OCI-LY3 (cell line): ENCODE data around the gene PPP1R14D.

Source experiments
- H2AFZ ChIP-seq: fragments of 200-600, 300-600 bp; shearing (Covaris generic); 2 replicates; pipeline ENCODE4 v1.6.0; 2014; ENCODE audit warnings: antibody characterized with exemption, low read depth, low read length
- H3K27ac ChIP-seq: fragments of 200-600, 300-600 bp; sonication (generic); 2 replicates; pipeline ENCODE4 v1.5.1; 2014; ENCODE audit warnings: mild to moderate bottlenecking, low read length, moderate library complexity, mixed read lengths
- H3K27me3 ChIP-seq: fragments of 200-600, 300-600 bp; sonication (generic); 2 replicates; pipeline ENCODE4 v1.6.1; 2014; ENCODE audit warnings: low read depth, low read length, mixed read lengths
- H3K36me3 ChIP-seq: fragments of 200-600, 300-600 bp; sonication (generic); replicated peaks from 2 replicates; pipeline ENCODE3; 2014; ENCODE audit warnings: low read depth, low read length, mixed read lengths
- H3K4me1 ChIP-seq: fragments of 300-600, 200-600 bp; sonication (generic); 2 replicates; pipeline ENCODE4 v1.6.1; 2014; ENCODE audit warnings: low read length, mixed read lengths
- H3K4me2 ChIP-seq: fragments of 200-600, 300-600 bp; sonication (generic); 2 replicates; pipeline ENCODE4 v1.6.1; 2014; ENCODE audit warnings: low read length, mixed read lengths
- H3K4me3 ChIP-seq: fragments of 300-600, 200-600 bp; sonication (generic); 2 replicates; pipeline ENCODE4 v1.5.1; 2014; ENCODE audit warnings: antibody characterized with exemption, mild to moderate bottlenecking, low read length, moderate library complexity
- H3K79me2 ChIP-seq: fragments of 300-600, 200-600 bp; shearing (Covaris generic); 2 replicates; pipeline ENCODE4 v1.6.1; 2014; ENCODE audit warnings: mild to moderate bottlenecking, low read length, mixed read lengths
- H3K9ac ChIP-seq: fragments of 300-600, 200-600 bp; shearing (Covaris generic); 2 replicates; pipeline ENCODE4 v1.6.0; 2014; ENCODE audit warnings: mild to moderate bottlenecking, low read length, moderate library complexity
- H3K9me3 ChIP-seq: fragments of 200-600, 300-600 bp; shearing (Covaris generic); 2 replicates; pipeline ENCODE4 v1.6.1; 2014; ENCODE audit warnings: low read length, mixed read lengths; ENCODE audit not compliant: insufficient read depth
- H4K20me1 ChIP-seq: fragments of 200-600, 300-600 bp; sonication (generic); 2 replicates; pipeline ENCODE4 v1.6.1; 2016; ENCODE audit warnings: low read length, mixed read lengths; ENCODE audit not compliant: insufficient read depth
- EZH2phosphoT487 ChIP-seq: fragments of 200-600 bp; shearing (Covaris generic); IDR thresholded peaks from 2 replicates; pipeline ENCODE4 v1.6.1; 2018; ENCODE audit warnings: antibody characterized with exemption, mixed run types, low read depth
- TF ChIP-seq, protein P1 (sequence below): fragments of 200-600, 300-600 bp; sonication (generic); IDR thresholded peaks from 2 replicates; pipeline ENCODE4 v1.5.1; 2014; ENCODE audit warnings: antibody characterized with exemption, low read length, low read depth

Gene PPP1R14D, protein sequence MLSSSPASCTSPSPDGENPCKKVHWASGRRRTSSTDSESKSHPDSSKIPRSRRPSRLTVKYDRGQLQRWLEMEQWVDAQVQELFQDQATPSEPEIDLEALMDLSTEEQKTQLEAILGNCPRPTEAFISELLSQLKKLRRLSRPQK

DNA sequence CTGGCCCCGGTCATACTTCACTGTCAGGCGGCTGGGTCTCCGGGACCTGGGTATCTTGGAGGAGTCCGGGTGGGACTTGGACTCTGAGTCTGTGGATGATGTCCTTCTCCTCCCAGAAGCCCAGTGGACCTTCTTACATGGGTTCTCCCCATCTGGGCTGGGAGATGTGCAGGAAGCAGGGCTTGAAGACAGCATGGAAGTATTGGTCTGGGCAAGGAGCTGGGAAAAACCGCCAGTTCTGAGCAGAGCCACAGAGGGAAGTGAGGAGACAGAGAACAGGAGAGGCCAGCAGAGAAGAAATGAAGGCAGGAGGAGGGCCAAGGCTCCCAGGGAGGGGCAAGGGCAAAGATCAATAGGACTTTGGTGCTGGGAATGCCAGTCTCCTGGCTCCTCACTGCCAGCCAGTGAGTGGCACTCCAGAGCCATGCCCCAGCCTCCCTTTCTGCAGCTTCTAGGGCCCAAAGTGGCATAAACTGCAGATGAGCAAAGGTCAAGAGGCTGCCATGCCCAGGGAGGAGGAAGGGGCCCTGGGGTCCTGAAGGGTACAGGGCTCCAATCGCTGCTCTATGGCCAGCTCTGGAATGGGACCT is at the start of gene PPP1R14D:
Gene PPP1R14D (minus strand): TSS at position 262 of the 590 bp plus-strand sequence. CDS start 67 bp downstream, at position 195.
- Histone ChIP-seq H3K4me2 (peak within 1 kb of the TSS; percentile 41; the same call in 1 of the 2 replicates), H3K4me1 (no peaks in the 10 kb centered on the region), H3K27me3 (0 out of 2 replicates have a peak, but pooled peaks cover 5% of the 10 kb centered on the region), H2AFZ (peak within 1 kb of the TSS; percentile 70), H3K9me3 (no peaks in the 10 kb centered on the region), H3K79me2 (no peaks in the 10 kb centered on the region), H3K9ac (no peak within 1 kb of the TSS), H3K36me3 (no peaks in the 10 kb centered on the region), H3K4me3 (peak within 1 kb of the TSS; percentile 31; the same call in 1 of the 2 replicates), H4K20me1 (no peaks in the 10 kb centered on the region), H3K27ac (no peak within 1 kb of the TSS)
- TF ChIP-seq EZH2phosphoT487, result no peak

DNA sequence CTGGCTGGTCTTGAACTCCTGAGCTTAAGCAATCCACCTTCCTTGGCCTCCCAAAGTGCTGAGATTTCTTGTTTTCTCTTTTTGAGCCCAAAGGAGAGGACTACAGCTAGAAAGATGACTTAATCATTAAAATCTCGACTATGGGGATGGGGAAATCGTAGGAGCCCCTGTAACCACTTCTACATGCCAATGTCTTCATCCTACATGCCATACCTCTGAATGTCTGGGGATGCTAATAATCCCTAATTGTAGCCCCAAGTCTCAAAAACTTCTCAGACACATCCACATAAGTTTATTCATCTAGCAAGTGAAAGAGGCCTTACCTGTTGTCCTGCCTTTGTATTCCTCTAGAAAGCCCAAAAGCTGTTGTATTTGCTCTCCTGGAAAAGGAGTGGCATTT is 49.2 kb upstream of the PPP1R14D start:
- Histone ChIP-seq H3K4me3 (no peak overlapping the region), H3K4me2 (no peak overlapping the region), H2AFZ (no peak overlapping the region), H3K4me1 (peaks cover 15% of the 10 kb centered on the region), H3K9me3 (no peaks in the 10 kb centered on the region), H3K27me3 (no peaks in the 10 kb centered on the region), H3K9ac (no peak overlapping the region), H3K36me3 (no peaks in the 10 kb centered on the region), H3K79me2 (no peaks in the 10 kb centered on the region), H4K20me1 (no peaks in the 10 kb centered on the region), H3K27ac (no peak overlapping the region)
- TF ChIP-seq EZH2phosphoT487, result no peak
- TF ChIP-seq, protein P1, sequence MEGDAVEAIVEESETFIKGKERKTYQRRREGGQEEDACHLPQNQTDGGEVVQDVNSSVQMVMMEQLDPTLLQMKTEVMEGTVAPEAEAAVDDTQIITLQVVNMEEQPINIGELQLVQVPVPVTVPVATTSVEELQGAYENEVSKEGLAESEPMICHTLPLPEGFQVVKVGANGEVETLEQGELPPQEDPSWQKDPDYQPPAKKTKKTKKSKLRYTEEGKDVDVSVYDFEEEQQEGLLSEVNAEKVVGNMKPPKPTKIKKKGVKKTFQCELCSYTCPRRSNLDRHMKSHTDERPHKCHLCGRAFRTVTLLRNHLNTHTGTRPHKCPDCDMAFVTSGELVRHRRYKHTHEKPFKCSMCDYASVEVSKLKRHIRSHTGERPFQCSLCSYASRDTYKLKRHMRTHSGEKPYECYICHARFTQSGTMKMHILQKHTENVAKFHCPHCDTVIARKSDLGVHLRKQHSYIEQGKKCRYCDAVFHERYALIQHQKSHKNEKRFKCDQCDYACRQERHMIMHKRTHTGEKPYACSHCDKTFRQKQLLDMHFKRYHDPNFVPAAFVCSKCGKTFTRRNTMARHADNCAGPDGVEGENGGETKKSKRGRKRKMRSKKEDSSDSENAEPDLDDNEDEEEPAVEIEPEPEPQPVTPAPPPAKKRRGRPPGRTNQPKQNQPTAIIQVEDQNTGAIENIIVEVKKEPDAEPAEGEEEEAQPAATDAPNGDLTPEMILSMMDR, result no peak

DNA sequence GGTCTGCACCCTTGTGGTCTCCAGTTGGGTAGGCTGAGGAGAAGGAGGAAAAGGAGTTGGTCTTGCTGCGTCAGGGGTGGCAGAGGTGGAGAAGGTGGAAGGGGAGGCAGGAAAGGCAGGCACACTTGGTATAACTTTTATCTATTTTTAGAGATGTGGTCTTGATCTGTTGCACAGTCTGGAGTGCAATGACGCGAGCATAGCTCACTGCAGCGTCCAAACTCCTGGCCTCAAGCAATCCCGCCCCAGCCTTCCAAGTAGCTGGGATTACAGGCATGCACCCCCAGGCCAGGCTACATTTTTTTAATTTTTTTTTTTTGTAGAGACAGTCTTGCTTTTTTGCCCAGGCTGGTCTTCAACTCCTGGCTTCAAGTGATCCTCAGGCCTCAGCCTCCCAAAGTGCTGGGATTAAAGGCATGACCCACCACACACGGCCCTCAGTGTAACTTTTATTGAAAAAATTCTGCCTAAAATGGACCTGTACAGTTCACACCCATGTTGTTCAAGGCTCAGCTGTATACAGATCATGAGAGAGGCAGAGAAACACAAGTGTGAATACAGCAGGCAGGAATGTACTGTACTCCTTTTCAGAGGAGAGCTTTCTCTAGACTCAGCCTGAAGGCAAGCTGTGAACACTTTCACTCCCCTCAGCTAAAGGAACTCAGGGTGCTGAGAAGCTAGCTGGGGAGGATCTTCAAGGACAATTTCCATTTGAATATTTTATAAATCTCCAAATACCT is 47.7 kb upstream of the PPP1R14D start:
- Histone ChIP-seq H4K20me1 (no peaks in the 10 kb centered on the region), H3K79me2 (no peaks in the 10 kb centered on the region), H3K27me3 (no peaks in the 10 kb centered on the region), H3K4me3 (no peak overlapping the region), H3K9ac (no peak overlapping the region), H3K27ac (no peak overlapping the region), H3K9me3 (no peaks in the 10 kb centered on the region), H3K4me1 (peaks cover 20% of the 10 kb centered on the region), H3K36me3 (no peaks in the 10 kb centered on the region), H2AFZ (no peak overlapping the region), H3K4me2 (no peak overlapping the region)
- TF ChIP-seq EZH2phosphoT487, result no peak
- TF ChIP-seq, protein P1, result no peak

DNA sequence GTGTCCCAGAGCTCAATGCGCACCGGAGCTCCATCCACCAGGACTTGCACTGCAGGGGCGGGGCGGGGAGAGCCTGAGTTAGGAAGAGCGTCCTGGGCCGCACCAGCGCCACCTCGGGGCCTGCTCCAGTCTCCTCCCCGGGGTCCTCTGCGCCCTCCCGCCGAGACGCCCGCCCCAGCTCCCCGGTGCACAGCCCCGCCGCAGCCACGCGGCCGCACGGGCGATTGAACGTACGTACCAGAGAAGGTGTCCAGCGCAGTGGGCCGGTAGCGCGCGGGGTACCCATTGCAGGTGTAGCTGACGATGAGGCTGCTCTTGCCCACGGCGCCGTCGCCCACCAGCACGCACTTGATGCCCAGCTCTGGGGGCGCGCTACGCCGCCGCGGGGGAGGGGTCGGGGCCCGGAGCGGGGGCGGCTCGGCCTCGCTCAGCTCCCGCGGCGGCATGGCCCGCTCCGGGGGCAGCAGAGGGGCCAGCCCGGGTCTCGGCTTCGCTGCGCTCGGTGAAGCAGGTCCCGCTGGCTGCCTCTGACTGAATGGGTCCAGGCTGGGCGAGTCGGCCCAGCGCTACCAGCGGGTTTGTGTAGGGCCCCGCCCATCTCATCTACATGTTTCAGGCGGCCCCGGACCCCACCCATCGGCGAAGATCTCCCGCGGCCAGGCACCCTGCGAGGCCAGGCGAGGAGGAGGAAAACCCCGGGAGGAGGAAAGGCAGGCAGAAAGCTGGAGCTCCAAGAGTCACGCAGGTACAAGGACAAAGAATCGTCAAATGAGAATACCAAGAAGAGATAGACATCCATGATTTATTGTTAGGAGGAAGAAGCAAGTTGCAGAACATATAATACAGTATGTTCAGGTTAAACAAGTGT is 45.4 kb upstream of the PPP1R14D start, which contains the start of gene RHOV:
Gene RHOV (minus strand): TSS at position 541 of the 868 bp plus-strand sequence. CDS start 95 bp downstream, at position 446.
- TF ChIP-seq, protein P1, result peak; percentile 36
- no peak for TF ChIP-seq EZH2phosphoT487
- peak within 1 kb of the TSS; percentile 71 for H3K4me2 ChIP-seq
- no peaks in the 10 kb centered on the region for H3K79me2 ChIP-seq
- peak within 1 kb of the TSS; percentile 78 for H2AFZ ChIP-seq
- no peaks in the 10 kb centered on the region for H4K20me1 ChIP-seq
- H3K9ac ChIP-seq, result peak within 1 kb of the TSS; percentile 58
- peak within 1 kb of the TSS; percentile 81 for H3K4me3 ChIP-seq
- H3K4me1 ChIP-seq, result peaks cover 16% of the 10 kb centered on the region
- H3K27ac ChIP-seq, result no peak within 1 kb of the TSS
- H3K27me3 ChIP-seq, result no peaks in the 10 kb centered on the region
- no peaks in the 10 kb centered on the region for H3K36me3 ChIP-seq
- H3K9me3 ChIP-seq, result no peaks in the 10 kb centered on the region
